ENCODE data around the gene SLAMF9. TPM values are rescaled to one million over a fixed set of nuclear protein-coding genes. Genes with fewer than 3 reads are reported as not detected.

The SLAMF9 gene
- total and polyA plus RNA-seq, 2 of the 8 experiments (the other 6 are each of a cell fraction or from before 2014, with no cell fraction given): not detected

GRCh38 chr1:159970932-159971342 lies 16.9 kb upstream of the SLAMF9 start:
- H3K4me2 ChIP-seq (ENCODE audit: insufficient read depth in 1 of 2, low read depth in 2 of 2, low read length in 2 of 2): no peak overlapping the region
- H3K14ac ChIP-seq (ENCODE audit: insufficient read length): no peak overlapping the region
- ChIA-PET CTCF (ENCODE audit: partially characterized antibody) (interaction anchor here (1.2 to 6.6 kb wide), 6 partner anchors 8 to 106 kb away, joined by 3 to 60 read pairs (median 4); no protein-coding TSS in a partner anchor), POLR2A (ENCODE audit: partially characterized antibody) (no interaction called here)
- 92% methylated on average over 9 of the region's 9 CpGs; no CpG with 5 or more reads in 1 of the 2 experiments for WGBS, 2 experiments (ENCODE audit: extremely low coverage in 1 of 2, insufficient coverage in 1 of 2, insufficient read length in 1 of 2, insufficient replicate concordance in 2 of 2, low coverage in 1 of 2, low lambda C conversion rate in 2 of 2, missing lambda C conversion rate in 1 of 2)
- FAIRE-seq: no peak
- H3K9me3 ChIP-seq (ENCODE audit: insufficient read depth in 2 of 2, low read depth in 1 of 2, low read length in 1 of 2): no peaks in the 10 kb centered on the region
- H3K36me3 ChIP-seq (ENCODE audit: control insufficient read depth in 2 of 4, insufficient read depth in 4 of 4, low read length in 3 of 4): no peaks in the 10 kb centered on the region
- no peak overlapping the region for H3K18ac ChIP-seq (ENCODE audit: extremely low read depth, low read length)
- no peaks in the 10 kb centered on the region for H3K23me2 ChIP-seq (ENCODE audit: low read depth, low read length)
- no peak overlapping the region for H2BK12ac ChIP-seq (ENCODE audit: low read depth, low read length)
- H2BK20ac ChIP-seq (ENCODE audit: low read length): no peak overlapping the region
- H4K91ac ChIP-seq (replicated peaks; ENCODE audit: insufficient read length, low read length): no peak overlapping the region
- TF ChIP-seq NRF1 (IDR thresholded peaks at IDR 0.05; ENCODE audit: low read depth, low read length) (no peak), POLR2A (IDR thresholded peaks at IDR 0.05; ENCODE audit: control extremely low read depth in 1 of 2, low read depth in 2 of 2, low read length in 2 of 2) (no peak), EZH2 (IDR thresholded peaks at IDR 0.05; ENCODE audit: low read depth, low read length, severe bottlenecking) (no peak)
- TF ChIP-seq, protein P1, sequence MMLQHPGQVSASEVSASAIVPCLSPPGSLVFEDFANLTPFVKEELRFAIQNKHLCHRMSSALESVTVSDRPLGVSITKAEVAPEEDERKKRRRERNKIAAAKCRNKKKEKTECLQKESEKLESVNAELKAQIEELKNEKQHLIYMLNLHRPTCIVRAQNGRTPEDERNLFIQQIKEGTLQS (IDR thresholded peaks at IDR 0.05; ENCODE audit: insufficient read depth, low read depth, low read length): no peak
- H3K56ac ChIP-seq (replicated peaks; ENCODE audit: insufficient read length, low read depth, low read length): no peak overlapping the region
- H2AK5ac ChIP-seq (ENCODE audit: low read depth, low read length): no peak overlapping the region
- H3K4me3 ChIP-seq (ENCODE audit: extremely low read depth in 1 of 4, insufficient read depth in 2 of 4, low read depth in 3 of 4, low read length in 4 of 4): no peak overlapping the region
- H3K9ac ChIP-seq (replicated peaks in 1 of 4; ENCODE audit: extremely low read depth in 1 of 4, low read depth in 3 of 4, low read length in 3 of 4): no peak overlapping the region
- H4K5ac ChIP-seq (ENCODE audit: insufficient read length, low read depth, low read length): no peak overlapping the region
- H4K8ac ChIP-seq (ENCODE audit: extremely low read depth, insufficient read depth, low read length): no peak overlapping the region
- DNase-seq (ENCODE audit: low read depth in 1 of 2, low spot score in 2 of 2): no peak
- no peaks in the 10 kb centered on the region for H3K79me2 ChIP-seq (ENCODE audit: control insufficient read depth in 1 of 2, insufficient read depth in 2 of 2, low read length in 2 of 2)
- no peaks in the 10 kb centered on the region; the same call in 1 of the 2 replicates for H3K79me1 ChIP-seq (ENCODE audit: low read depth, low read length)
- no peak overlapping the region for H3K27ac ChIP-seq (ENCODE audit: low read depth, low read length)
- H2AFZ ChIP-seq (ENCODE audit: low read length): no peak overlapping the region
- H3K27me3 ChIP-seq (replicated peaks in 1 of 4; ENCODE audit: control insufficient read depth in 3 of 4, extremely low read depth in 1 of 4, insufficient read depth in 3 of 4, low read length in 3 of 4): peaks cover 0 to 3% (median 0%) of the 10 kb centered on the region in 4 experiments; a peak in 1 of 7 replicates
- H4K20me1 ChIP-seq (replicated peaks in 1 of 2; ENCODE audit: control insufficient read depth in 1 of 2, insufficient read depth in 2 of 2, low read length in 2 of 2): no peaks in the 10 kb centered on the region
- H2BK5ac ChIP-seq (ENCODE audit: low read depth, low read length): no peak overlapping the region
- H3K4me1 ChIP-seq (replicated peaks in 1 of 4; ENCODE audit: control insufficient read depth in 3 of 4, insufficient read depth in 4 of 4, low read length in 3 of 4): no peaks in the 10 kb centered on the region
- H3K23ac ChIP-seq (ENCODE audit: insufficient read length): no peak overlapping the region
- no peak overlapping the region for H2BK120ac ChIP-seq (replicated peaks; ENCODE audit: low read depth, low read length)
- no peak overlapping the region for H2BK15ac ChIP-seq (ENCODE audit: low read length)
- no peak overlapping the region for H3K4ac ChIP-seq (replicated peaks; ENCODE audit: insufficient read length, low read depth, low read length)

All from H1 (cell line).